Endothelial cell of umbilical vein (primary cell): ENCODE data around the gene SHPK. TPM values are rescaled to one million over a fixed set of nuclear protein-coding genes. Genes with fewer than 3 reads are reported as not detected.

Source experiments
- BruUV-seq: library from RNA; stranded (reverse); fragments of 400-500 nt; replicated peaks from 2 replicates; lab custom pipeline; 2021; lab: Mats Ljungman, UMichigan
- CTCF ChIA-PET: fragments of 300-600, 350-600 bp; sonication (Branson Sonifier 250); formaldehyde crosslinking; loops from one replicate; lab custom pipeline; 2021; ENCODE audit warnings: antibody characterized with exemption, inconsistent platforms; lab: Charles Lee
- POLR2A ChIA-PET: fragments of 300-600, 350-600 bp; sonication (Branson Sonifier 250); formaldehyde crosslinking; loops from one replicate; lab custom pipeline; 2021; ENCODE audit warnings: antibody characterized with exemption, inconsistent platforms; lab: Charles Lee
- DNase-seq: peaks from one replicate; pipeline ENCODE4 v3.0.0-alpha.2; 2011; ENCODE audit warnings: low read depth, low spot score
- FAIRE-seq: peaks from 2 replicates; lab custom pipeline; 2011; peaks lifted over from hg19 to GRCh38; lab: Jason Lieb, UNC
- H2AFZ ChIP-seq: 2 replicates; pipeline ENCODE4 v1.6.0; 2012; ENCODE audit warnings: low read depth, low read length, control low read depth, inconsistent platforms
- H3K27ac ChIP-seq: 2 replicates; pipeline ENCODE4 v1.5.1; 2011; ENCODE audit warnings: low read depth, mild to moderate bottlenecking, control low read depth, low read length, moderate library complexity; ENCODE audit not compliant: insufficient read depth
- H3K27me3 ChIP-seq, 2 experiments: 2 replicates each; pipeline versions ENCODE4 v1.6.0 to v1.6.1; 2011; ENCODE audit warnings: low read length in 2 of 2, mixed read lengths in 1 of 2; ENCODE audit not compliant: control insufficient read depth in 2 of 2, insufficient read depth in 2 of 2
- H3K36me3 ChIP-seq, 2 experiments: 2 replicates in 1 of 2; 3 replicates in 1 of 2; pipeline ENCODE4 v1.5.1; 2011; ENCODE audit warnings: low read length in 2 of 2, mild to moderate bottlenecking in 1 of 2, moderate library complexity in 1 of 2; ENCODE audit not compliant: control insufficient read depth in 2 of 2, insufficient read depth in 2 of 2; ENCODE audit errors: extremely low read depth in 1 of 2
- H3K4me1 ChIP-seq: 3 replicates; pipeline ENCODE4 v1.5.1; 2011; ENCODE audit warnings: mild to moderate bottlenecking, low read length; ENCODE audit not compliant: control insufficient read depth, insufficient read depth; ENCODE audit errors: extremely low read depth
- H3K4me2 ChIP-seq: 2 replicates; pipeline ENCODE4 v1.6.1; 2011; ENCODE audit warnings: low read length, control low read depth, mixed read lengths; ENCODE audit not compliant: insufficient read depth
- H3K4me3 ChIP-seq, 3 experiments: fragments of 200-600 bp in 1 of 3; sonication (generic), shearing (Covaris generic) in 1 of 3; replicated peaks in 1 of 3; 2 replicates each; pipeline ENCODE4 v1.5.1; 2011 to 2016; ENCODE audit warnings: control low read depth in 3 of 3, low read length in 3 of 3, mild to moderate bottlenecking in 2 of 3, inconsistent platforms in 1 of 3, low read depth in 1 of 3, moderate library complexity in 1 of 3; ENCODE audit not compliant: insufficient read depth in 1 of 3
- H3K79me2 ChIP-seq: 2 replicates; pipeline ENCODE4 v1.6.0; 2012; ENCODE audit warnings: low read length, inconsistent platforms; ENCODE audit not compliant: control insufficient read depth, insufficient read depth
- H3K9ac ChIP-seq: replicated peaks from 2 replicates; pipeline ENCODE3; 2011; ENCODE audit warnings: low read length, control low read depth; ENCODE audit not compliant: insufficient read depth; ENCODE audit errors: extremely low read depth
- H3K9me1 ChIP-seq: replicated peaks from 3 replicates; pipeline ENCODE4 v1.6.0; 2011; ENCODE audit warnings: mild to moderate bottlenecking, low read length; ENCODE audit not compliant: control insufficient read depth, insufficient read depth; ENCODE audit errors: extremely low read depth
- H3K9me3 ChIP-seq: replicated peaks from 2 replicates; pipeline ENCODE4 v1.5.1; 2012; ENCODE audit warnings: low read length, inconsistent platforms; ENCODE audit not compliant: control insufficient read depth, insufficient read depth
- H4K20me1 ChIP-seq: replicated peaks from 2 replicates; pipeline ENCODE3; 2011; ENCODE audit warnings: mild to moderate bottlenecking, low read length; ENCODE audit not compliant: control insufficient read depth, insufficient read depth; ENCODE audit errors: extremely low read depth
- EZH2 ChIP-seq: IDR thresholded peaks from 2 replicates; pipeline ENCODE4 v1.6.1; 2012; ENCODE audit warnings: borderline replicate concordance, low read depth, mild to moderate bottlenecking, moderate library complexity, low read length, inconsistent platforms; ENCODE audit not compliant: severe bottlenecking
- FOS ChIP-seq: IDR thresholded peaks from 2 replicates; pipeline ENCODE4 v1.6.1; 2011; ENCODE audit warnings: mild to moderate bottlenecking, low read length, moderate library complexity, borderline replicate concordance; ENCODE audit not compliant: insufficient read depth
- GATA2 ChIP-seq: IDR thresholded peaks from 2 replicates; pipeline ENCODE4 v1.7.0; 2011; ENCODE audit warnings: low read depth, mild to moderate bottlenecking, moderate library complexity, mixed read lengths, low read length; ENCODE audit not compliant: insufficient read length, insufficient read depth
- JUN ChIP-seq: IDR thresholded peaks from 2 replicates; pipeline ENCODE4 v1.6.1; 2011; ENCODE audit warnings: borderline replicate concordance, low read depth; ENCODE audit not compliant: insufficient read length, insufficient read depth
- MAX ChIP-seq: IDR thresholded peaks from 2 replicates; pipeline ENCODE4 v1.6.1; 2011; ENCODE audit not compliant: insufficient read depth, insufficient read length
- MYC ChIP-seq: IDR thresholded peaks from one replicate; pipeline ENCODE4 v1.6.1; 2011; ENCODE audit warnings: mild to moderate bottlenecking, low read depth, low read length
- POLR2A ChIP-seq: IDR thresholded peaks from 2 replicates; pipeline ENCODE4 v1.6.1; 2012; ENCODE audit warnings: low read depth, mild to moderate bottlenecking, control low read depth, low read length
- POLR2AphosphoS5 ChIP-seq: IDR thresholded peaks from 2 replicates; pipeline ENCODE4 v1.6.1; 2012; ENCODE audit warnings: low read depth, mild to moderate bottlenecking, control low read depth, low read length, moderate library complexity; ENCODE audit not compliant: insufficient read depth
- dilution Hi-C: fragments of 300-500 bp; cut with MboI; formaldehyde crosslinking; loops from one replicate; pipeline ENCODE4 v1.15.0; 2019; ENCODE audit warnings: low sequenced_read_pairs; ENCODE audit not compliant: extremely low pct_ligation_motif_present
- intact Hi-C: fragments of 100-400 bp; cut with micrococcal nuclease; formaldehyde crosslinking; loops from one replicate; pipeline ENCODE4 v1.10.0; 2022
- polyA plus RNA-seq, 4 experiments: library from polyadenylated mRNA; depleted of rRNA in 3 of 4; stranded (reverse) in 3 of 4; unstranded in 1 of 4; fragments of >200 nt; gene quantifications; 2 replicates each; pipeline versions ENCODE4 v1.2.1 to v1.2.3, GENCODE V29; 2011 to 2012; ENCODE audit warnings: missing spikeins in 1 of 4
- total RNA-seq: library from RNA; stranded (reverse); gene quantifications from 2 replicates; pipeline ENCODE4 v1.2.3, GENCODE V29; 2021
- TF ChIP-seq, protein P1 (sequence below), 2 donors: IDR thresholded peaks; 1 replicate in 1 of 2; 2 replicates in 1 of 2; pipeline ENCODE4 v1.5.1; 2011; ENCODE audit warnings: low read length in 2 of 2, mild to moderate bottlenecking in 2 of 2, moderate library complexity in 2 of 2, control low read depth in 1 of 2, inconsistent platforms in 1 of 2, low read depth in 1 of 2; ENCODE audit not compliant: insufficient read depth in 1 of 2; ENCODE audit errors: extremely low read depth in 1 of 2

SHPK gene
- total and polyA plus RNA-seq, 2 donors (not counting 3 experiments of a cell fraction or from before 2014, with no cell fraction given), result 15.4 to 15.9 TPM

- CTCF ChIA-PET, result interaction anchor here (1.3 to 1.9 kb wide), 2 partner anchors 10 kb away, joined by 7 to 11 read pairs; no protein-coding TSS in a partner anchor
- Histone ChIP-seq H3K36me3 (no peaks in the 10 kb centered on the region), H3K9me3 (no peaks in the 10 kb centered on the region), H4K20me1 (peaks cover 3% of the 10 kb centered on the region), H3K27me3 (peaks cover 0 to 1% of the 10 kb centered on the region in 2 experiments), H3K4me2 (no peak overlapping the region), H3K4me1 (peaks cover 9% of the 10 kb centered on the region), H3K79me2 (peaks cover 22% of the 10 kb centered on the region), H3K9me1 (no peaks in the 10 kb centered on the region), H3K9ac (no peak overlapping the region), H3K4me3 (no peak overlapping the region), H2AFZ (no peak overlapping the region), H3K27ac (no peak overlapping the region)
- POLR2A ChIA-PET, result no interaction called here
- FAIRE-seq (no peak), DNase-seq (no peak)
- intact Hi-C loops (no loop called here), dilution Hi-C loops (no loop called here)
- no TSS peak for BruUV-seq
- TF ChIP-seq MAX, result no peak
- TF ChIP-seq JUN, result no peak
- TF ChIP-seq MYC, result no peak
- no peak for TF ChIP-seq EZH2
- no peak for TF ChIP-seq POLR2A
- TF ChIP-seq GATA2, result no peak
- TF ChIP-seq FOS, result no peak
- TF ChIP-seq, protein P1, sequence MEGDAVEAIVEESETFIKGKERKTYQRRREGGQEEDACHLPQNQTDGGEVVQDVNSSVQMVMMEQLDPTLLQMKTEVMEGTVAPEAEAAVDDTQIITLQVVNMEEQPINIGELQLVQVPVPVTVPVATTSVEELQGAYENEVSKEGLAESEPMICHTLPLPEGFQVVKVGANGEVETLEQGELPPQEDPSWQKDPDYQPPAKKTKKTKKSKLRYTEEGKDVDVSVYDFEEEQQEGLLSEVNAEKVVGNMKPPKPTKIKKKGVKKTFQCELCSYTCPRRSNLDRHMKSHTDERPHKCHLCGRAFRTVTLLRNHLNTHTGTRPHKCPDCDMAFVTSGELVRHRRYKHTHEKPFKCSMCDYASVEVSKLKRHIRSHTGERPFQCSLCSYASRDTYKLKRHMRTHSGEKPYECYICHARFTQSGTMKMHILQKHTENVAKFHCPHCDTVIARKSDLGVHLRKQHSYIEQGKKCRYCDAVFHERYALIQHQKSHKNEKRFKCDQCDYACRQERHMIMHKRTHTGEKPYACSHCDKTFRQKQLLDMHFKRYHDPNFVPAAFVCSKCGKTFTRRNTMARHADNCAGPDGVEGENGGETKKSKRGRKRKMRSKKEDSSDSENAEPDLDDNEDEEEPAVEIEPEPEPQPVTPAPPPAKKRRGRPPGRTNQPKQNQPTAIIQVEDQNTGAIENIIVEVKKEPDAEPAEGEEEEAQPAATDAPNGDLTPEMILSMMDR (IDR thresholded peaks at IDR 0.05; ENCODE audit: extremely low read depth in 1 of 2, insufficient read depth in 1 of 2, low read depth in 1 of 2, low read length in 2 of 2), result no peak
- TF ChIP-seq POLR2AphosphoS5, result no peak
Observed at GRCh38 chr17:3672571-3672970, 36.5 kb upstream of the SHPK start.
